ENCODE measurements around the gene MMAB. TPM values are rescaled to one million over a fixed set of nuclear protein-coding genes. Genes with fewer than 3 reads are reported as not detected.

The MMAB gene
- total RNA-seq, 1 experiment from 2014 or later: 97.6 TPM

- no peak overlapping the region for H3K4me3 ChIP-seq (ENCODE audit: low read depth, low read length, poor library complexity, severe bottlenecking)
- H3K36me3 ChIP-seq (ENCODE audit: insufficient read depth, low read length, poor library complexity, severe bottlenecking): no peaks in the 10 kb centered on the region
- intact Hi-C loops (cut with micrococcal nuclease; ENCODE audit: unreplicated experiment): no loop called here
- DNase-seq (ENCODE audit: low spot score): no peak
- no peak for TF ChIP-seq EZH2 (IDR thresholded peaks at IDR 0.05; ENCODE audit: borderline replicate concordance, low read depth, low read length, poor library complexity, severe bottlenecking)
- no peak for TF ChIP-seq CTCF (conservative IDR thresholded peaks at IDR 0.05; ENCODE audit: low read depth, low read length)
- ChIA-PET POLR2A (ENCODE audit: low non-redundant PET) (no interaction called here), CTCF (no interaction called here)
- no peaks in the 10 kb centered on the region for H3K9me3 ChIP-seq (ENCODE audit: low read depth, low read length, poor library complexity, severe bottlenecking)
- peaks cover 19% of the 10 kb centered on the region for H3K4me1 ChIP-seq (ENCODE audit: insufficient read depth, low read length, poor library complexity, severe bottlenecking)
- BruUV-seq (replicated peaks): no TSS peak
- peaks cover 14% of the 10 kb centered on the region for H3K27me3 ChIP-seq (replicated peaks; ENCODE audit: insufficient read depth, low read depth, low read length, poor library complexity)
- no peak overlapping the region for H3K27ac ChIP-seq (ENCODE audit: low read depth, low read length, poor library complexity, severe bottlenecking)
Measured at GRCh38 chr12:109619002-109619604, 45.8 kb upstream of the MMAB start.

GRCh38 chr12:109618082-109618481 is 44.8 kb upstream of the MMAB start:
- CTCF ChIA-PET: no interaction called here
- no peaks in the 10 kb centered on the region for H3K36me3 ChIP-seq (ENCODE audit: insufficient read depth, low read length, poor library complexity, severe bottlenecking)
- TF ChIP-seq CTCF (conservative IDR thresholded peaks at IDR 0.05; ENCODE audit: low read depth, low read length) (no peak), EZH2 (IDR thresholded peaks at IDR 0.05; ENCODE audit: borderline replicate concordance, low read depth, low read length, poor library complexity, severe bottlenecking) (no peak)
- BruUV-seq (replicated peaks): no TSS peak
- H3K27ac ChIP-seq (ENCODE audit: low read depth, low read length, poor library complexity, severe bottlenecking): no peak overlapping the region
- H3K4me1 ChIP-seq (ENCODE audit: insufficient read depth, low read length, poor library complexity, severe bottlenecking): peaks cover 19% of the 10 kb centered on the region
- H3K27me3 ChIP-seq (replicated peaks; ENCODE audit: insufficient read depth, low read depth, low read length, poor library complexity): peaks cover 24% of the 10 kb centered on the region
- H3K9me3 ChIP-seq (ENCODE audit: low read depth, low read length, poor library complexity, severe bottlenecking): no peaks in the 10 kb centered on the region
- POLR2A ChIA-PET (ENCODE audit: low non-redundant PET): no interaction called here
- no peak for DNase-seq (ENCODE audit: low spot score)
- intact Hi-C loops (cut with micrococcal nuclease; ENCODE audit: unreplicated experiment): no loop called here
- H3K4me3 ChIP-seq (ENCODE audit: low read depth, low read length, poor library complexity, severe bottlenecking): no peak overlapping the region

- Histone ChIP-seq H3K9me3 (ENCODE audit: low read depth, low read length, poor library complexity, severe bottlenecking) (no peaks in the 10 kb centered on the region), H3K4me3 (ENCODE audit: low read depth, low read length, poor library complexity, severe bottlenecking) (no peak overlapping the region), H3K36me3 (ENCODE audit: insufficient read depth, low read length, poor library complexity, severe bottlenecking) (no peaks in the 10 kb centered on the region), H3K27ac (ENCODE audit: low read depth, low read length, poor library complexity, severe bottlenecking) (no peak overlapping the region), H3K4me1 (ENCODE audit: insufficient read depth, low read length, poor library complexity, severe bottlenecking) (peaks cover 17% of the 10 kb centered on the region), H3K27me3 (replicated peaks; ENCODE audit: insufficient read depth, low read depth, low read length, poor library complexity) (peaks cover 29% of the 10 kb centered on the region)
- no peak for DNase-seq (ENCODE audit: low spot score)
- ChIA-PET CTCF (no interaction called here), POLR2A (ENCODE audit: low non-redundant PET) (no interaction called here)
- TF ChIP-seq CTCF (conservative IDR thresholded peaks at IDR 0.05; ENCODE audit: low read depth, low read length) (no peak), EZH2 (IDR thresholded peaks at IDR 0.05; ENCODE audit: borderline replicate concordance, low read depth, low read length, poor library complexity, severe bottlenecking) (no peak)
- intact Hi-C loops (cut with micrococcal nuclease; ENCODE audit: unreplicated experiment): no loop called here
- BruUV-seq (replicated peaks): no TSS peak
Measured at GRCh38 chr12:109617491-109617890, 44.2 kb upstream of the MMAB start.
